ENCODE results near the gene MRPL33.

The MRPL33 gene

DNA sequence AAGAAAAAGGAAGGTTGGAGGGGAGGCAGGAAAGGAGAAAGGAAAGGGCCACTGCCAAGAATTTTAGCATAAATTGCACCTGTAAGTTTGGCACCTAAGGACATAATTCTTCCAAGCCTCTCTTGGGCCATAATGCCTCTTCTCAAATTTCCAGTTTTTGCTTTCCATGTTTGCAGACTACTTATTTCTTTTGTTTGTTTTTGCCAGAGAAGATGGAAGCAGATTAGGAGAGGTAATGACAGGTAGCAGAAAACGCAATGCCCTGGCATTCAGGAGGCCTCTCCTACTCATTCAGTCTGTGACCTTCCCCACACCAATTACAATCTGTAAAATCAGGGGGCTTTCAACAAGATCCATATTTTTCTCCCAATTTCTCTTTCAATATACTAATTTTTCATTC is 56.8 kb downstream of the MRPL33 start:
- H3K4me1 ChIP-seq (ENCODE audit: insufficient read depth, insufficient read length) = no peaks in the 10 kb centered on the region
- no peak overlapping the region for H3K4me3 ChIP-seq (ENCODE audit: insufficient read length, low read depth)
- DNase-seq (ENCODE audit: low read depth, low spot score) = no peak
- peaks cover 10% of the 10 kb centered on the region for H3K9me3 ChIP-seq (ENCODE audit: insufficient read depth, low read length)
- no peaks in the 10 kb centered on the region for H3K36me3 ChIP-seq (ENCODE audit: insufficient read depth, insufficient read length, low read length)
- TF ChIP-seq ZNF274 (IDR thresholded peaks at IDR 0.05; ENCODE audit: low read depth, low read length) (no peak), SUZ12 (IDR thresholded peaks at IDR 0.05; ENCODE audit: extremely low read depth, insufficient read depth, insufficient read length) (no peak), YY1 (IDR thresholded peaks at IDR 0.05; ENCODE audit: insufficient read depth, insufficient read length) (no peak)
- H3K27me3 ChIP-seq (ENCODE audit: insufficient read depth, insufficient read length) = no peaks in the 10 kb centered on the region
- H3K9ac ChIP-seq (ENCODE audit: insufficient read length, low read depth) = no peak overlapping the region

Data from NT2/D1 (cell line).